Fibroblast of villous mesenchyme (primary cell): ENCODE results near the gene LGR6. TPM values are rescaled to one million over a fixed set of nuclear protein-coding genes. Genes with fewer than 3 reads are reported as not detected.

ENCODE experiments used
- DNase-seq: peaks from one replicate; pipeline ENCODE4 v3.0.0-alpha.2; 2010; ENCODE audit warnings: low read depth
- H3K4me3 ChIP-seq: 2 replicates; pipeline ENCODE4 v1.5.1; 2011; ENCODE audit warnings: low read depth, mild to moderate bottlenecking, low read length
- total RNA-seq: library from RNA; depleted of rRNA; stranded (reverse); fragments of >200 nt; gene quantifications from 2 replicates; pipeline ENCODE4 v1.2.3, GENCODE V29; 2012
- TF ChIP-seq, protein P1 (sequence below): IDR thresholded peaks from 2 replicates; pipeline ENCODE4 v1.5.1; 2012; ENCODE audit warnings: low read depth, mild to moderate bottlenecking, low read length; ENCODE audit not compliant: insufficient read depth

The LGR6 gene
- total RNA-seq, 1 donor: not detected

DNA sequence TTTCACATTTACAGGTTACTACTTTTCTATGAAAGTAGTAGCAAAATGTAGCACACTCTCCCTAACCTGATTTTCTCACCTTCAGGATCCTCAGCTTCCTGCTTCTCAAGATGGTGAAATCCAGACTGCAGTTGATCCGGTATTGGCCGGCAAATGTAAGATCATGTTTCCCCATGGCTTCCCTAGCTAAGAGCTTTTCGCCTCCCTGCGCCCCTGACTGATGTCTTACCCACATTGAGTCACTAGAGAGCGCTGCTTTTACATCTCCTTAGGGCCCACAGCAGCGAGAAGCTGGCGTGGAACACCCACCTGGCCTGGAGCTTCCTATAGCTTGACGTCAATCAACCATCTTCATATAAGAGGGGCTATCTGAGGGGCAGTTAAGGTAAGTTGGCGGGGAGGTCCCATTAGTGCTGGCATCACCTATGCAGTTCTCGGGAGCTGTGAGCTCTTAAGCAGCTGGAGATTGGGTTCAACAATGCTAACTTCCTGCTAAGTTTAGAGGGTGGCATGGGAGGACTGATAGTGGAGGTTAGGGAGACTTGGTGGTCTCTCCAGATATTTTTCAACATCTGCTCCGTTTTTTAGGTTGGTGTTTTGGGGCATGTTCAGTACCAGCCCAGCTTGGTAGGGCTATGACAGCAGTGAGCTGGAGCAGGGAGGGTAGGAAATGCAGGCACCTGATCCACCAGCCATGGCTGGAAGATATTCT is 38.7 kb upstream of the LGR6 start:
- DNase-seq: peak; percentile 80
- TF ChIP-seq, protein P1, sequence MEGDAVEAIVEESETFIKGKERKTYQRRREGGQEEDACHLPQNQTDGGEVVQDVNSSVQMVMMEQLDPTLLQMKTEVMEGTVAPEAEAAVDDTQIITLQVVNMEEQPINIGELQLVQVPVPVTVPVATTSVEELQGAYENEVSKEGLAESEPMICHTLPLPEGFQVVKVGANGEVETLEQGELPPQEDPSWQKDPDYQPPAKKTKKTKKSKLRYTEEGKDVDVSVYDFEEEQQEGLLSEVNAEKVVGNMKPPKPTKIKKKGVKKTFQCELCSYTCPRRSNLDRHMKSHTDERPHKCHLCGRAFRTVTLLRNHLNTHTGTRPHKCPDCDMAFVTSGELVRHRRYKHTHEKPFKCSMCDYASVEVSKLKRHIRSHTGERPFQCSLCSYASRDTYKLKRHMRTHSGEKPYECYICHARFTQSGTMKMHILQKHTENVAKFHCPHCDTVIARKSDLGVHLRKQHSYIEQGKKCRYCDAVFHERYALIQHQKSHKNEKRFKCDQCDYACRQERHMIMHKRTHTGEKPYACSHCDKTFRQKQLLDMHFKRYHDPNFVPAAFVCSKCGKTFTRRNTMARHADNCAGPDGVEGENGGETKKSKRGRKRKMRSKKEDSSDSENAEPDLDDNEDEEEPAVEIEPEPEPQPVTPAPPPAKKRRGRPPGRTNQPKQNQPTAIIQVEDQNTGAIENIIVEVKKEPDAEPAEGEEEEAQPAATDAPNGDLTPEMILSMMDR: peak; percentile 63
- H3K4me3 ChIP-seq: no peak overlapping the region

DNA sequence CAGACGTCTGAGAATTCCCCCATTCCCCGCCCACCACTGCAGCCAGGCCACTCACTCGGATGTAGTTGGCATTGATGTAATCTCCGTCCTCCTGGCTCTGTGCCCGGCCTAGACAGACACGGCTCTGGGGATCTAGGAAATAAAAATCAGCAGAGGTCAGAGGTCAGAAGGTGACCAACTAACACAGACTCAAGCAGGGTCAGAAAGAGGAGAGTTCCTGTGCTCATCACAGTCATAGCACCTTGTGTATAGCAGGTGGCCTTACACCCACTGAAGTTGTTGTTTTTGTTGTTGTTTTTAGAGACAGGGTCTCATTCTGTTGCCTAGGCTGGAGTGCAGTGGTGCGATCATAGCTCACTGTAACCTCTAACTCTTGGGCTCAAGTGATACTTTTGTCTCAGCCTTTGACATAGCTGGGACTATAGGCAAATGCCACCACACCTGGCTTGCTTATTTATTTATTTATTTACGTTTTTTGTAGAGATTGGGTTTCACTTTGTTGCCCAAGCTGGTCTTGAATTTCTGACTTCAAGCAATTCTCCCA is 38.0 kb upstream of the LGR6 start:
- H3K4me3 ChIP-seq: no peak overlapping the region
- TF ChIP-seq, protein P1: no peak
- DNase-seq: peak; percentile 24

DNA sequence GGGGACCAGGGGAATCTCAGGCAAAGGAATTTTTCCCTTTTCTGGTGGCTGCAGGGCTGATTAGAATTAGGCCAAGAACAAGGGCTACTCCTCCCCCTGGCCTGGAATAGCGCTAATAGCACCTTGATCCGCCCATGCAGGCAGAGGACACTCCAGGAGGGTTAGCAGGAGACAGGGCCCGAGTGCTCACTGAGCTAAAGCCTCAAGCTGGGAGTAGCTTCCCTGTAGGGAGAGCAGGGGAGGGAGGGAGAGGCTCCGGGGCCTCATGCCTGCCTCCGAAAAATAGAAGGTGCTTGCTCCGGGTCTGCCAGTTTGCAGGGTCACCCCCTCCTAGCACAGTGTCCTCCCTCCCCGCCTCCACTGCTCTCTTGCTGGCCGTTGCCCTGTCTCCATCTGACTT is 37.0 kb upstream of the LGR6 start:
- DNase-seq: no peak
- TF ChIP-seq, protein P1: no peak
- H3K4me3 ChIP-seq: no peak overlapping the region

DNA sequence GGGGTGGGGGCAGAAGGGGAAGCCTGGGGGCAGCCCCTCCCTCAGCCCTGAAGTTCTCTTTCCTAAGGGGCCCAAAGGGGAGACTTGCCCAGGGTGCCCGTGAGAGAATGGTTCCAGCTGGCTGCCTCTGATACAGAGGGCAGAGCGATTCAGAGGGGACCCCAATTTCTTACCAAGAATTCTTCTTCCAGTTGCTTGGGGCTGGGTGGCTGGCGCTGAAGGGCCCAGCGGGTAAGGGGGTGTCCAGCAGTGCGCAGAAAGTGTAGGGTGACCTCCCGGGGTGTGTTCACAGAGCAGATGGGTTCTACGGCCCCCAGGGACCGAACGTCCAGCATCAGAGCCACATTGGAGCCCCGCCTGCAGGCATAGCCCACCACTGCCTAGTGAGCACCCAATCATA is 35.7 kb upstream of the LGR6 start:
- no peak overlapping the region for H3K4me3 ChIP-seq
- TF ChIP-seq, protein P1: no peak
- DNase-seq: no peak

DNA sequence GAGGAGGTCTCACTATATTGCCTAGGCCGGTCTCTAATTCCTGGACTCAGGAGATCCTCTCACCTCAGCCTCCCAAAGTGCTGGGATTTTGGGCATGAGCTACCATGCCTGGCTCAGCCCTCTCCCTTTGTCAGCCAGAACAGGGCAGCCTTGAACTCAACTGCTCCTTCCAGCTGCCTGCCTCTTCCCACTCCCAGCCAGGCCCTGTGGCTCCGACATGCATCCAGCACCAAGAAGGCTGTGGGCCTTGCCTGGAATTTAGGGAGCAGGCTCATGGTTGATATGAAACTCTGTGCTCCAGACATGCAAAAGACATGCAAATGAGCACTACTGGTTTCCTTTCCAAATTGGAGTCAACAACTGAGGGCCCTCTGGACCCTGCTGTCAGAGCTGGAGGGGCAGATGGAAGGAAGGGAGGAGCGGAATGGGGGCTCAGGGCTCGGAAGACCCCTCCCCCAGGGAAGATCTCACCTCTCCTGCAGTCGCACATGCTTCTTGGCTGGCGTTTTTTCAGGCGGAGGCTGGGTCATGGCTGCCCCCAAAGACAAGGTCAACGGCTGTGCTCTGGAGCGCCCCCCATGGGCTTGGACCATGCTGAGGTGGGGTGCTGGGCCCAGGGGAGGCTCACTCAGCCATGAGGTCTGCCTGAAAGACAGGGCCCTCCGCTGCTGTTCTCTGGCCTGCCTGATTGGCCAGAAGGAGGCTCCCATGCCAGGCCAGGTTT is 34.6 kb upstream of the LGR6 start:
- H3K4me3 ChIP-seq: no peak overlapping the region
- no peak for DNase-seq
- TF ChIP-seq, protein P1: no peak

DNA sequence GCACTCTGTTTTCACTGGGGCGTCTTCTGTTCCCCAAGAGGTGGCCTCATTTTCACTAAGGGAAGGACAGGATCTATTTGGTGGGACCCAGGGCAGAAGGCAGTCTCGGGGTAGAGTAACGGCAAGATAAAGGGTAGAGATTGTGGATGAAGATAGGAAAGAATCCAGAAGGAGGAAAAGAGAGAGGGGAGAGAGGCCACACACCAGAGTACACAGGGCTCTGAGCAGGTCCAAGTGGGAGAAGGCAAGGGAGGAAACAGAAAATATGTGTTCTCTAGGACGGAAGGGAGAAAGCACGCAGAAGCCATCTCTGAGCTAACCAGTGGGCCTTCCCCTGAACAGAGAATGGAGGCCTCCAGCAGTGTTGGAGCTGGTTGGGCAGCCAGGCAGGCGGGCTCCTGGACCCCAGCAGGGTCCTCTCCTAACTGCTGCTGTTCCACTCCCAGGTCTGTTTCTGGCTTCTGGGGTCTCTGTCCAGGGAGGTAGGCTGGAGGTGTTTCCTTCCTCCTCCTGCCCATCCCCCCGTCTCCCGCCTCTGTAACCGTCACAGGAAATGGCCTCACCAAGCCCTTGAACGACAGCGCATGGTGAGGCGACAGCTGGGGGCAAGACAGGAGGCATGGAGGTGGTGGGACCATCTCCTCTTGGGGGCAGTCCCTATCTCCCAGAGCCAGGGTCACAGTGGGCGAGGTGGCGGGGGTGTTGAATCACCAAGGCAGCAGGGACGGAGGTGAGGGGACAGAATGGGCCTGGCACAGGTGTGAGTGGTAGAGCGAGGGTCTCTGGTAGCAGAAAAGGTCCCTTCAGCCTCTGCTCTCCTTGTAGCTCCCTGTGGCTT is 33.8 kb upstream of the LGR6 start:
- H3K4me3 ChIP-seq: no peak overlapping the region
- TF ChIP-seq, protein P1: no peak
- no peak for DNase-seq
